Measurements from ENCODE around the gene TSPAN6. TPM values are rescaled to one million over a fixed set of nuclear protein-coding genes. Genes with fewer than 3 reads are reported as not detected.

Gene TSPAN6
- total and polyA plus RNA-seq, 10 of the 15 experiments (the other 5 are each of a cell fraction or from before 2014, with no cell fraction given), result 0.04 to 0.23 (median 0.08) TPM; not detected in 5

- Histone ChIP-seq H3K9me3 (replicated peaks; ENCODE audit: control insufficient read depth, insufficient read depth, low read length) (no peaks in the 10 kb centered on the region), H3K27ac (ENCODE audit: control insufficient read depth, insufficient read depth) (no peak overlapping the region), H4K20me1 (ENCODE audit: control insufficient read depth, insufficient read depth) (no peaks in the 10 kb centered on the region), H3K79me2 (ENCODE audit: control insufficient read depth, insufficient read depth, low read length) (no peaks in the 10 kb centered on the region), H3K4me1 (ENCODE audit: control insufficient read depth, insufficient read depth, low read length) (no peaks in the 10 kb centered on the region), H3K36me3 (ENCODE audit: control insufficient read depth in 2 of 2, insufficient read depth in 2 of 2, low read length in 1 of 2) (no peaks in the 10 kb centered on the region), H2AFZ (ENCODE audit: control insufficient read depth, low read depth, low read length) (no peak overlapping the region), H3K4me3 (no peak overlapping the region), H3K9ac (ENCODE audit: control insufficient read depth, insufficient read depth, low read length) (no peak overlapping the region), H3K27me3 (replicated peaks in 1 of 2; ENCODE audit: control insufficient read depth in 2 of 2, insufficient read depth in 2 of 2, low read length in 1 of 2) (no peaks in the 10 kb centered on the region; a peak in 2 of 4 replicates), H3K4me2 (ENCODE audit: control insufficient read depth, insufficient read depth) (no peak overlapping the region)
- RAD21 ChIA-PET (ENCODE audit: unreplicated experiment), result no interaction called here
- FAIRE-seq (no peak), ATAC-seq (no peak), DNase-seq (ENCODE audit: low read depth, low spot score) (no peak)
- POLR2A ChIA-PET, result no interaction called here
- SMC1A ChIA-PET (ENCODE audit: uncharacterized antibody, unreplicated experiment), result no interaction called here
- CTCF ChIA-PET, result no interaction called here
- in situ Hi-C loops (cut with MboI) (no loop called here), intact Hi-C loops (cut with micrococcal nuclease; ENCODE audit: unreplicated experiment) (no loop called here)
- 71% methylated on average over 9 of the region's 9 CpGs for WGBS (ENCODE audit: insufficient coverage, insufficient replicate concordance, low lambda C conversion rate, missing lambda C conversion rate)
- no TSS peak for BruUV-seq (replicated peaks)
- TF ChIP-seq, protein P1, sequence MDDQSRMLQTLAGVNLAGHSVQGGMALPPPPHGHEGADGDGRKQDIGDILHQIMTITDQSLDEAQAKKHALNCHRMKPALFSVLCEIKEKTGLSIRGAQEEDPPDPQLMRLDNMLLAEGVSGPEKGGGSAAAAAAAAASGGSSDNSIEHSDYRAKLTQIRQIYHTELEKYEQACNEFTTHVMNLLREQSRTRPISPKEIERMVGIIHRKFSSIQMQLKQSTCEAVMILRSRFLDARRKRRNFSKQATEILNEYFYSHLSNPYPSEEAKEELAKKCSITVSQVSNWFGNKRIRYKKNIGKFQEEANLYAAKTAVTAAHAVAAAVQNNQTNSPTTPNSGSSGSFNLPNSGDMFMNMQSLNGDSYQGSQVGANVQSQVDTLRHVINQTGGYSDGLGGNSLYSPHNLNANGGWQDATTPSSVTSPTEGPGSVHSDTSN (IDR thresholded peaks at IDR 0.05; ENCODE audit: insufficient replicate concordance, low read depth, low read length), result no peak
- TF ChIP-seq POLR2AphosphoS2 (IDR thresholded peaks at IDR 0.05; ENCODE audit: low read depth, low read length) (no peak), CTCF (IDR thresholded peaks at IDR 0.05 in 2 of 3, conservative IDR thresholded peaks at IDR 0.05 in 1 of 3; ENCODE audit: control insufficient read depth in 2 of 3, extremely low read depth in 1 of 3, insufficient read depth in 1 of 3, low read depth in 3 of 3, low read length in 3 of 3) (no peak), IKZF2 (IDR thresholded peaks at IDR 0.05) (no peak), ETV6 (conservative IDR thresholded peaks at IDR 0.05 in 1 of 2, IDR thresholded peaks at IDR 0.05 in 1 of 2; ENCODE audit: borderline replicate concordance in 1 of 2, low read depth in 1 of 2) (no peak), LARP7 (IDR thresholded peaks at IDR 0.05) (no peak), ZNF217 (IDR thresholded peaks at IDR 0.05) (no peak), RAD51 (IDR thresholded peaks at IDR 0.05) (no peak), TCF7 (IDR thresholded peaks at IDR 0.05; ENCODE audit: borderline replicate concordance) (no peak)
- TF ChIP-seq, protein P2, sequence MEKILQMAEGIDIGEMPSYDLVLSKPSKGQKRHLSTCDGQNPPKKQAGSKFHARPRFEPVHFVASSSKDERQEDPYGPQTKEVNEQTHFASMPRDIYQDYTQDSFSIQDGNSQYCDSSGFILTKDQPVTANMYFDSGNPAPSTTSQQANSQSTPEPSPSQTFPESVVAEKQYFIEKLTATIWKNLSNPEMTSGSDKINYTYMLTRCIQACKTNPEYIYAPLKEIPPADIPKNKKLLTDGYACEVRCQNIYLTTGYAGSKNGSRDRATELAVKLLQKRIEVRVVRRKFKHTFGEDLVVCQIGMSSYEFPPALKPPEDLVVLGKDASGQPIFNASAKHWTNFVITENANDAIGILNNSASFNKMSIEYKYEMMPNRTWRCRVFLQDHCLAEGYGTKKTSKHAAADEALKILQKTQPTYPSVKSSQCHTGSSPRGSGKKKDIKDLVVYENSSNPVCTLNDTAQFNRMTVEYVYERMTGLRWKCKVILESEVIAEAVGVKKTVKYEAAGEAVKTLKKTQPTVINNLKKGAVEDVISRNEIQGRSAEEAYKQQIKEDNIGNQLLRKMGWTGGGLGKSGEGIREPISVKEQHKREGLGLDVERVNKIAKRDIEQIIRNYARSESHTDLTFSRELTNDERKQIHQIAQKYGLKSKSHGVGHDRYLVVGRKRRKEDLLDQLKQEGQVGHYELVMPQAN (conservative IDR thresholded peaks at IDR 0.05), result no peak
- TF ChIP-seq, protein P3, sequence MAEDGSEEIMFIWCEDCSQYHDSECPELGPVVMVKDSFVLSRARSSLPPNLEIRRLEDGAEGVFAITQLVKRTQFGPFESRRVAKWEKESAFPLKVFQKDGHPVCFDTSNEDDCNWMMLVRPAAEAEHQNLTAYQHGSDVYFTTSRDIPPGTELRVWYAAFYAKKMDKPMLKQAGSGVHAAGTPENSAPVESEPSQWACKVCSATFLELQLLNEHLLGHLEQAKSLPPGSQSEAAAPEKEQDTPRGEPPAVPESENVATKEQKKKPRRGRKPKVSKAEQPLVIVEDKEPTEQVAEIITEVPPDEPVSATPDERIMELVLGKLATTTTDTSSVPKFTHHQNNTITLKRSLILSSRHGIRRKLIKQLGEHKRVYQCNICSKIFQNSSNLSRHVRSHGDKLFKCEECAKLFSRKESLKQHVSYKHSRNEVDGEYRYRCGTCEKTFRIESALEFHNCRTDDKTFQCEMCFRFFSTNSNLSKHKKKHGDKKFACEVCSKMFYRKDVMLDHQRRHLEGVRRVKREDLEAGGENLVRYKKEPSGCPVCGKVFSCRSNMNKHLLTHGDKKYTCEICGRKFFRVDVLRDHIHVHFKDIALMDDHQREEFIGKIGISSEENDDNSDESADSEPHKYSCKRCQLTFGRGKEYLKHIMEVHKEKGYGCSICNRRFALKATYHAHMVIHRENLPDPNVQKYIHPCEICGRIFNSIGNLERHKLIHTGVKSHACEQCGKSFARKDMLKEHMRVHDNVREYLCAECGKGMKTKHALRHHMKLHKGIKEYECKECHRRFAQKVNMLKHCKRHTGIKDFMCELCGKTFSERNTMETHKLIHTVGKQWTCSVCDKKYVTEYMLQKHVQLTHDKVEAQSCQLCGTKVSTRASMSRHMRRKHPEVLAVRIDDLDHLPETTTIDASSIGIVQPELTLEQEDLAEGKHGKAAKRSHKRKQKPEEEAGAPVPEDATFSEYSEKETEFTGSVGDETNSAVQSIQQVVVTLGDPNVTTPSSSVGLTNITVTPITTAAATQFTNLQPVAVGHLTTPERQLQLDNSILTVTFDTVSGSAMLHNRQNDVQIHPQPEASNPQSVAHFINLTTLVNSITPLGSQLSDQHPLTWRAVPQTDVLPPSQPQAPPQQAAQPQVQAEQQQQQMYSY (CRISPR knock-in tag; IDR thresholded peaks at IDR 0.05), result no peak
- TF ChIP-seq, protein P4, sequence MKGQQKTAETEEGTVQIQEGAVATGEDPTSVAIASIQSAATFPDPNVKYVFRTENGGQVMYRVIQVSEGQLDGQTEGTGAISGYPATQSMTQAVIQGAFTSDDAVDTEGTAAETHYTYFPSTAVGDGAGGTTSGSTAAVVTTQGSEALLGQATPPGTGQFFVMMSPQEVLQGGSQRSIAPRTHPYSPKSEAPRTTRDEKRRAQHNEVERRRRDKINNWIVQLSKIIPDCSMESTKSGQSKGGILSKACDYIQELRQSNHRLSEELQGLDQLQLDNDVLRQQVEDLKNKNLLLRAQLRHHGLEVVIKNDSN (IDR thresholded peaks at IDR 0.05; ENCODE audit: borderline replicate concordance, extremely low read length, insufficient read depth, low read depth, low read length), result no peak
Measured at GRCh38 chrX:100599456-100599855, 37.1 kb downstream of the TSPAN6 start.
